ENCODE results near the gene MOB3B. TPM values are rescaled to one million over a fixed set of nuclear protein-coding genes. Genes with fewer than 3 reads are reported as not detected.

MOB3B gene
- total and polyA plus RNA-seq, 2 of the 13 experiments (the other 11 are each of a cell fraction or from before 2014, with no cell fraction given): 0.03 to 0.09 TPM

GRCh38 chr9:27529316-27530278 is at the start of gene MOB3B (continued):
- 0 out of 2 replicates have a peak, but pooled peaks have one; percentile 19 for TF ChIP-seq PATZ1 (CRISPR knock-in tag; IDR thresholded peaks at IDR 0.05)
- TF ChIP-seq ZNF251 (CRISPR knock-in tag; IDR thresholded peaks at IDR 0.05): no peak
- TF ChIP-seq MAZ (IDR thresholded peaks at IDR 0.05; ENCODE audit: borderline replicate concordance, low read depth, low read length): no peak
- TF ChIP-seq MAZ (CRISPR knock-in tag; IDR thresholded peaks at IDR 0.05; ENCODE audit: low read depth): peak; percentile 46; the same call in 1 of the 2 replicates
- TF ChIP-seq NFAT5 (CRISPR knock-in tag; IDR thresholded peaks at IDR 0.05): 0 out of 2 replicates have a peak, but pooled peaks have one; percentile 23
- TF ChIP-seq ZSCAN29 (CRISPR knock-in tag; conservative IDR thresholded peaks at IDR 0.05): no peak
- peak; percentile 46; the same call in 1 of the 2 replicates for TF ChIP-seq ZNF580 (CRISPR knock-in tag; IDR thresholded peaks at IDR 0.05; ENCODE audit: borderline replicate concordance, low read depth)
- TF ChIP-seq UBTF (CRISPR knock-in tag; IDR thresholded peaks at IDR 0.05): peak; percentile 80; the same call in 1 of the 2 replicates
- no peak for TF ChIP-seq ELF3 (CRISPR knock-in tag; IDR thresholded peaks at IDR 0.05)
- TF ChIP-seq ZNF33B (CRISPR knock-in tag; IDR thresholded peaks at IDR 0.05): 0 out of 2 replicates have a peak, but pooled peaks have one; percentile 30
- no peak for TF ChIP-seq MAFF (IDR thresholded peaks at IDR 0.05; ENCODE audit: low read depth, low read length)
- TF ChIP-seq HOXA3 (CRISPR knock-in tag; IDR thresholded peaks at IDR 0.05): 0 out of 2 replicates have a peak, but pooled peaks have one; percentile 23
- TF ChIP-seq TOE1 (CRISPR knock-in tag; IDR thresholded peaks at IDR 0.05): no peak
- peak; percentile 62 for TF ChIP-seq STAG1 (CRISPR knock-in tag; IDR thresholded peaks at IDR 0.05)
- no peak for TF ChIP-seq CERS6 (CRISPR knock-in tag; IDR thresholded peaks at IDR 0.05)
- TF ChIP-seq KDM2A (CRISPR knock-in tag; IDR thresholded peaks at IDR 0.05; ENCODE audit: borderline replicate concordance, low read depth): peak; percentile 71; the same call in 1 of the 2 replicates
- TF ChIP-seq FLYWCH1 (CRISPR knock-in tag; IDR thresholded peaks at IDR 0.05): no peak

Measured in HepG2 (cell line).